Ecto neural progenitor cell (in vitro differentiated cells): Measurements from ENCODE around the gene EIPR1.
"Not testable (repeated sequence)": the region's sequence is repeated elsewhere in the genome, so short reads cannot be mapped to it uniquely, and the experiment has no call there.

Experiments used
- DNase-seq: peaks from one replicate; pipeline ENCODE4 v3.0.0-alpha.2; 2018; ENCODE audit warnings: low spot score

EIPR1 gene

GRCh38 chr2:3403587-3404334, 26.1 kb upstream of the EIPR1 start:
- DNase-seq: no peak

- DNase-seq: no peak
Measured at GRCh38 chr2:3399829-3400228, 22.2 kb upstream of the EIPR1 start.

- no peak for DNase-seq
Measured at GRCh38 chr2:3399381-3399780, 21.8 kb upstream of the EIPR1 start.

- DNase-seq: no peak
Measured at GRCh38 chr2:3398857-3399256, 21.2 kb upstream of the EIPR1 start.

GRCh38 chr2:3396920-3397559, 19.4 kb upstream of the EIPR1 start:
- no peak for DNase-seq

- DNase-seq: no peak
Measured at GRCh38 chr2:3392216-3392615, 14.6 kb upstream of the EIPR1 start.

- no peak for DNase-seq
Measured at GRCh38 chr2:3390041-3390440, 12.4 kb upstream of the EIPR1 start.

- no peak for DNase-seq
Measured at GRCh38 chr2:3389193-3389592, 11.6 kb upstream of the EIPR1 start.

- DNase-seq: no peak
Measured at GRCh38 chr2:3388412-3388738, 10.8 kb upstream of the EIPR1 start.

GRCh38 chr2:3387644-3388411, 10.2 kb upstream of the EIPR1 start:
- DNase-seq: no peak

GRCh38 chr2:3387011-3387410, 9.4 kb upstream of the EIPR1 start:
- no peak for DNase-seq

- no peak for DNase-seq
Measured at GRCh38 chr2:3386448-3386958, 8.9 kb upstream of the EIPR1 start.

GRCh38 chr2:3379647-3380534, 2.3 kb upstream of the EIPR1 start, which contains the start of gene TRAPPC12:
Gene TRAPPC12 (plus strand): TSS chr2:3379694. CDS start chr2:3387624, 7,930 bp downstream.
- DNase-seq: peak; percentile 93

GRCh38 chr2:3379339-3379646, 1.7 kb upstream of the EIPR1 start:
- no peak for DNase-seq

- DNase-seq: no peak
Measured at GRCh38 chr2:3377279-3377611, 373 bp downstream of the EIPR1 start.

- DNase-seq: no peak
Measured at GRCh38 chr2:3376821-3377220, 797 bp downstream of the EIPR1 start.

GRCh38 chr2:3369340-3370181, 8.1 kb downstream of the EIPR1 start:
- not testable (repeated sequence) for DNase-seq

- DNase-seq: no peak
Measured at GRCh38 chr2:3368261-3368722, 9.3 kb downstream of the EIPR1 start.

GRCh38 chr2:3365219-3365618, 12.4 kb downstream of the EIPR1 start:
- no peak for DNase-seq

- no peak for DNase-seq
Measured at GRCh38 chr2:3361518-3362389, 15.9 kb downstream of the EIPR1 start.
